D341Med (cell line): ENCODE results near the gene SRM.
"Not testable (repeated sequence)": the region's sequence is repeated elsewhere in the genome, so short reads cannot be mapped to it uniquely, and the experiment has no call there.

Source experiments
- DNase-seq: peaks from one replicate; pipeline ENCODE4 v3.0.0; 2012; ENCODE audit warnings: low spot score

Gene SRM

DNA sequence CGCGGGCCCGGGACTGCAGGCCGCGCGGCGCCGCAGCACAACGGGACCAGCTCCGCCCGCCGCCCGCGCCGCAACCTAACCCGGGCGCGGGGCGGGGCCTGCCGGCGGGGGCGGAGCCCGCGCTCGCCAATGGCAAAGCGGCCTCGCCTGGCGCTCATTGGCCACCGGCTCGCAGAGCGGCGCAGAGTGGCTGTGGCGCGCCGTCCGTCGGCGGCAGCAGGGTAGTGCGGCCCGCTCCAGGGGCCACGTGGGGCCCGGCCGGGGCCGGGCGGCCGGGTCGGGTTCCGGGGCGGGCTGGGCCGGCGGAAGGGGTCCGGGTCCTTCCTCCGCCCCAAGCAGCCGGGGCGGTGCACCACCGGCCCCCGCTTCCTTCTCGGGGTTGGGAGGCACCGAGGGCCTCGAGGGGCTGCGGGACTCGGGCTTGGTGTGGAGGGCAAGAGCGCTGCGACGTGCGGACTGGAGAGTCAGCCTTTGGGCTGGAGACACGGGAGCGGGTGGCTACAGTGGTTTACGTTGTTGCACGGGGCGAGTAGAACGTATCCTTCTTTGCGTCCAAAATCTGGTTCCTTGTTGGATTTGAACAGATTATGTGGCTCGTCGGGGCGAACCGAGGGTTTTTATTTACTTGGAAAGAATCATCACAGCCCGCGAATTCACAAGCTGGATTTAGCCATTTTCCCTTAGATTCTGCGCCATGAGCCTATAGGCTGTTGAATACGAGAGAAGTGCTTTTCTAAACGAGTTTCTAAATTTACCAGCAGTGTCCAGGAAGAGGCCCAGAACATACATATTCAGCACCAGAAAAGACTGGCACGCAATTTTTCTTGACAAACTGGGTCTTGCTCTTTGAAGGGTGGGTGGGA is at the start of gene SRM:
TSS of gene SRM (minus strand) at position 51 of the 863 bp plus-strand sequence. CDS start 75 bp downstream, outside the sequence.
- DNase-seq: peak; percentile 97

DNA sequence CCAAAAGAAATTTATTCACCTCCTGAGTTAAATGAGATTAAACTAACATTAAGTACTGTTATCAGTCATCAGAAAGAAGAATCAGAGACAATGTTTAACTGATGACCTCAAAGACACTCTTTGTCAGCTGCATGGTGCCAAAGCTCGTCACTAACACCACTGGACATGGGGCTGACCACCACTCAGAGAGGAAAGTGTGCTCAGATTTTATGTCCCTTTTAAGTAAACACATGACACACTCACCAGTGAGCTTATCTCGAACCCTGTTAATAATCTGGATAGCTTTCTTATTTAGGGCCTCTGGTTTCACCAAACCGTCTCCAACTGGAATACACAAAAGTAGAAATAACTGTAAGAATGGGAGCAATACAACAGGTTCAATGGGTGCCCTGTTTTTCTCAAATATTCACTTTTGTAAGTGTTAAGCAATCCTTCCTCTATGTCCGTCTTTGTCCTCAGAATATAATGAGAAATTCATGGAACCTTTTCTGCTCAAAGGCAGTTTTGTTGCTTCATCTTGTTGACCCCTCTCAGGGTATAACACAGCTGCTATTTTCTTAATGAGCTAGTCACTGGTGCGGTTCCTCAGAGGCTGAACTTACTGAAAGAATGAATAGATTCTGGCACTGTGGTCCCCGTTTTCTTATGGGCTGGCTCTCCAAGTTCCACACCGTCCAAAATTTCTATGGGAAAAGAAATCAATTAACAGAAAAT is 49.4 kb upstream of the SRM start:
- no peak for DNase-seq

DNA sequence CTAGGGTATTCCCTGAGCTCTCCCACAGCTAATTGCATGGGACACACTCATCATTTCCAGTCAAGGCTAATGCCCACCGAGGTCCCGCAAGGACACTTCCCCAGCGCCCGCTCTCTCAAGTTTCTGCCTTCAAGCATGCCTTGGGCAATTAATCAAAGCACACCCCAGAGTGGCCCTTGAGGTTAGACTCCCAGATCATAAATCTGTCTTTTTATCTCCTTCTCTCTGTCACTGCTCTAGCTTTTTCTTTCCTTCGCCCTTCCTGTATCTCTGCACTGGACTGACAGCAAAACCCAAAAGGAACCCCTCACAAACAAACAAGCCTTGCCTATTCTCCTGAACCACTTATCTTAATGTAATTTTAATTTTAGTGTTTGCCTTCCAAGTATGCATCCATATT is 47.8 kb upstream of the SRM start:
- DNase-seq: no peak

DNA sequence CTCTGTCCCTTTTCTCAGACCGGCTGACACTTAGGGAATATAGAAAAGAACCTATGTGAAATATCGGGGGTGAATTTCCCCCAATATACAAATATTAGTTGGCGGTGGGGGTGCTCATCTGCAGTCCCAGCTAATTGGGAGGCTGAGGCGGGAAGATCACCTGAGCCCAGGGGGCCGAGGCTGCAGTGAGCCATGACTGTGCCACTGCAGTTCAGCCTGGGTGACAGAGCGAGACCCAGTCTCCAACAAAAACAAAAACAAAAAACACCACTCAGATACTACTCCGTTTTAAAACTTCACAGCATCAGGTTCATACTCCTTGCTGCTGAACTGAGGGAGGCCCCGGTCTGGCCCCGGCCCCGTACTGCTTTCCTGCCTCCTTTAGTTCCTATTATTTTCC is 45.8 kb upstream of the SRM start:
- DNase-seq: no peak

DNA sequence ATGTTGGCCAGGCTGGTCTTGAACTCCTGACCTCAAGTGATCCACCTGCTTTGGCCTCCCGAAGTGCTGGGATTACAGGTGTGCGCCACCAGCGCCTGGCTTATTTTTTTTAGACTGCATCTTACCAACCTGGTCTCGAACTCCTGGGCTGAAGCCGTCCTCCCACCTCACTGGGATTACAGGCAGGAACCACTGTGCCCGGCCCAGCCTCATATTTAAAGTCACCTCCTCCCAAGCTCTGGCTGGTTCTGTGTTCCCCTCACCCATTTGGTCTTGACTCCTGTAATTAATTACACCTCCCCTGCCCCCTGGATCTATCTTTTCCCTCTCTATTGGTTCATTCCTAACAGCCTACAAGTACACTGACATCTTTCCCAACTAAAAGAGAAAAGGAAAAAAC is 41.5 kb upstream of the SRM start:
- no peak for DNase-seq

DNA sequence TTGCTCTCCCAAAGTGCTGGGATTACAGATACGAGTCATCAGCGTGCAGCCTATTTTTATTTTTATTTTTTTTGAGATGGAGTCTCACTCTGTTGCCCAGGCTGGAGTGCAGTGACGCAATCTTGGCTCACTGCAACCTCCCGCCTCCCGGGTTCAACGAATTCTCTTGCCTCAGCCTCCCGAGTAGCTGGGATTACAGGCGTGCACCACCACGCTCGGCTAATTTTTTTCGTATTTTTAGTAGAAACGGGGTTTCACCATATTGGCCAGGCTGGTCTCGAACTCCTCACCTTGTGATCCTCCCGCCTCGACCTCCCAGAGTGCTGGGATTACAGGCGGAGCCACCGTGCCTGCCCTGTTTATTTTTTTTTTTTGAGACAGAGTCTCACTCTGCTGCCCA is 41.0 kb upstream of the SRM start:
- not testable (repeated sequence) for DNase-seq

DNA sequence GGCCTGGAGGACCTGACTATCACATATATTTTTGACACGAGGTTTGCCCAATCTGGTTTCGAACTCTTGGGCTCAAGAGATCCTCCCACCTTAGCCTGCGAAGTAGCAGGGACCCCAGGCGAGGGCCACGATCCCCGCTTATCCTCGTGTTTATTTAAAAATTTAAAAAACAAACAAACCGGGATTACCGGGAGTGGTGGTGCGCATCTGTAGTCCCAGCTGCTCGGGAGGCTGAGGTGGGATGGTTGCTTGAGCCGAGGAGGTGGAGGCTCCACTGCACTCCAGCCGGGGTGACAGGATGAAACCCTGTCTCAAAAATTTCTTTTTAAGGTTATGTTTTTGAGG is 40.3 kb upstream of the SRM start:
- no peak for DNase-seq

DNA sequence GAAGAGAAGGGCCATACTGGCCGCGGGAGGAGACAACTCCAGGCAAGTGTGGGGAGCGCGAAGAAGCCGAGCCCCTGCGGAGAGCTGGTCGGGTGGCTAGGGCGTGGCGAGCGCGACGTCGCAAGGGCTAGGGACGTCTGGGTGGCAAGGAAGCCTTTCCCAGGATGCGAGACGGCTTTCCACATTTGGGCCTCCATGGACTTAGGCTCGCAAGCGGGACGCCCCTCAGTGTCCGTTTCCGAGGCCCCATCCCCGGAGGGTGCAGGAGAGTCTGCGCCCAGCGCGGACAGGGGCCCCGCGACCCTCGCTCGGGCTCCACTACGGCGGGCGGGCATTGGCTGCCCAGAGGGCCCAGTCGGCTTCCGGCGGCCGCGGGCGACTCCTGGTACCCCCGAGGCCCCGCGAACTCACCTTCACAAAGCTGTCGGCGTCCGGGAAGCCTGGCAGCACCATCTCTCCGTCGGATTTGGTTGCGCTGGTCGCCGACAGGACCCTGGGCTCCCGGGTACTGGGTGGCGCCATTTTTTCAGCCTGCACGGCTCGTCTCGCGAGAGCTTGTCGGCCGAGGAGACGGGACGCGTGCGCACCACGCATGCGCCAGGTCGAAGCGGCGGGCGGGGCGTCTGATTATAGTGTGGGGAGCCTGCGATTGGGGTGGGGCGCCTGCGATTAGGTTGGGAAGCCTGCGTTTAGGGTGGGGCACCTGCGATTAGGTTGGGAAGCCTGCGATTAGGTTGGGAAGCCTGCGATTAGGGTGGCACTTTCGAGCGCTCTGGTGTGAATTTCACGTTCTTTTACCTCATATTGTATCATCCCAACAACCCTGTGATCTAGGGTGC is 39.7 kb upstream of the SRM start, which contains the start of gene EXOSC10:
TSS of gene EXOSC10 (minus strand) at position 560 of the 839 bp plus-strand sequence. CDS start at position 522, 38 bp downstream.
- peak; percentile 98 for DNase-seq

DNA sequence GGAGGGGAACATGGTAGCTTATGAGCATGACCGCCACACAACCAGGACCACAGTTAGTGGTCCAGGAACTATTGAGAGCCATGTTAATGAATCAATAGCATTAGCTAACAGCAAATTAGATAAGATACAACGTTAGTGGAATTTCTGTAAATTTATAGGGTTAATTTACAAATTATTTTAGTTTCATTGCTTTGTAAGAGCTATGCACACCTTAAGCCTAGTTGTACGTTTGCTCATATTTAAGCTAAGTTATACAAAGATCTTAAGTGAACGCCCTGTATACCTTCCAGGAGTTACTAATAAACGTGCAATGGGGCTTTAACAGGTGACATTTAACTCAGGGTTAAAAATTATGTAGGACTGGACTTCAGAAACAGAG is 39.1 kb upstream of the SRM start:
- DNase-seq: no peak

DNA sequence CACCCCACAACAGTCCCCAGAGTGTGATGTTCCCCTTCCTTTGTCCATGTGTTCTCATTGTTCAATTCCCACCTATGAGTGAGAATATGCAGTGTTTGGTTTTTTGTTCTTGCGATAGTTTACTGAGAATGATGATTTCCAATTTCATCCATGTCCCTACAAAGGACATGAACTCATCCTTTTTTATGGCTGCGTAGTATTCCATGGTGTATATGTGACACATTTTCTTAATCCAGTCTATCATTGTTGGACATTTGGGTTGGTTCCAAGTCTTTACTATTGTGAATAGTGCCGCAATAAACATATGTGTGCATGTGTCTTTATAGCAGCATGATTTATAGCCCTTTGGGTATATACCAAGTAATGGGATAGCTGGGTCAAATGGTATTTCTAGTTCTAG is 24.0 kb upstream of the SRM start:
- DNase-seq: not testable (repeated sequence)

DNA sequence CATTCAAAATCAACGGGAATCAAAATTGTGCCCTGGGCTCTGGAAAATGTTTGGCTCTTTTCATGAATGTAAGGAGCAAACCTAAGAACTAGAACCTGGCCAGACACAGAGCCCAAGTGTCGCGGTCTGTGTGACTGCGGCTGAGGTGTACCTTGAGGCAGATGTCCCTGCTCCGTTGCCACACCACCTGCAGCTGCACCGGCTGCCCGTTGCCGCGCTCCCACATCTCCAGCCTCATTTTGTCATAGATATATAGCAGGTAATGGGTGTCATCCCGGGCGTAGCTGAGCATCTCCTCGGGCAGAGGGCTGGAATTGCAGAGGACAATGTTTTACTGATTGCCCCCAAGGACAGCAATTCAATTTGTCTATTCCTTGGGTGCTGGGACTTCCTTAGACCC is 21.1 kb upstream of the SRM start:
- no peak for DNase-seq

DNA sequence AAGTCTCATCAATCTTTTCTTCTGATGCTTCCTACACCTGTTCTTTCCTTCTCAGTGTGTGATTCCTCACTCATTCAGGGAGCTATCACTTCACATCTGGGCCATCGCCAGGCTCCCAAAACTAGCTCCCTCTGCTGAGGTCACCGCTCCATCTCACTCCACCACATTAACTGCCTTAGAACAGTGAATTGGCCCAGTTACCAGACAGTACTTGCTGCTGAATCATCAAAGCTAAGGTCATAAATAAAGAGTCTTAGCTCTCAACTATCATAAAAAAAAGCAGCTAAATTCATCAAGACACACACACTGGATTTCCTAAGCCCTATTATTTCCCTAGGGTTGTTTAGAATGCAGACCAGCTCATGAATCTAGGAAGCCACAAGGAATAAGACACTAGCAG is 18.8 kb upstream of the SRM start:
- DNase-seq: no peak

DNA sequence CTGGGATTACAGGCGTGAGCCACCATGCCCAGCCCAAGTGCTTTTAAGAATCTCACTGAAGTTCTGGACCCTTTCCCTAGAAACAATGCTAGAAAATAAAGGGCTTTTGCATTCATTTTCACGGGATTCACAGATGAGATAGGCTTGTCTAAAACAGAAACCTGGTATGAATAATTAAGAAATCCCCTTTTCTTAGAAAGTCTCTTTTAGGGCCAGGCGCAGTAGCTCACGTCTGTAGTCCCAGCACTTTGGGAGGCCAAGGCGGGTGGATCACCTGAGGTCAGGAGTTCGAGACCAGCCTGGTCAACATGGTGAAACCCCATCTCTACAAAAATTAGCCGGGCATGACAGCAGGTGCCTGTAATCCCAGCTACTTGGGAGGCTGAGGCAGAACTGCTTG is 13.6 kb upstream of the SRM start:
- not testable (repeated sequence) for DNase-seq

DNA sequence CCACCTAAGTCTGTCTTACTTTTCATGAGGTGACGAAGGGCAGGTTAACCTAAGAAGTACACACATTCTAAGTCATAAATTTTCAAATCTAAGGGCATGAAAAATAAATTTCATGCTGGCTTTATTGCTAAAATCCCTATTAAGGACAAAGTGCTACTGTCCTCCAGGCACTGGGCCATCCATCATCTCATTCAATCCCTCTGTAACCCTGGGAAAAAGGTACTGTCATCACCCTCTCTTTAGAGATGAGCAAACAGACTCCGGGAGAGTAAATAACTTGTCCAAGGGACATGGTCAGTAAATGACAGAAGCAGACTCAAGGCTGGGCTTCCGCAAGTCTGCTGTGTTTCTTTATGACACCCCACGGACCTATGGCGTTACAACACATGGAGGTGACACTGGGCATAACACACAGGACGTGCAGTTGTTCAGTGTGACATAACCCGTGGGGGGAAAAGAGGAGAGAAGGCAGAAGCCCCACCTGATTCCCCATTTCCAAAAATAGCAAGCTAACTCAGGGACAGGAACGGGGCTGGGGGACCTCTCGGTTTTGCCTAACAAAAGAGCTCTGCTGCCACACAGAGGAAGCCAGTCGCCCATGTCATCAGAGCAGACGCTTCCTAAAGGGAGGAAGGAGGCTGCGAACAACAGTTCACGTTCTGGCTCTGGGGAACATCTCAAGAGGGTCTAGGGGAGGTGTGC is 12.5 kb upstream of the SRM start:
- no peak for DNase-seq

DNA sequence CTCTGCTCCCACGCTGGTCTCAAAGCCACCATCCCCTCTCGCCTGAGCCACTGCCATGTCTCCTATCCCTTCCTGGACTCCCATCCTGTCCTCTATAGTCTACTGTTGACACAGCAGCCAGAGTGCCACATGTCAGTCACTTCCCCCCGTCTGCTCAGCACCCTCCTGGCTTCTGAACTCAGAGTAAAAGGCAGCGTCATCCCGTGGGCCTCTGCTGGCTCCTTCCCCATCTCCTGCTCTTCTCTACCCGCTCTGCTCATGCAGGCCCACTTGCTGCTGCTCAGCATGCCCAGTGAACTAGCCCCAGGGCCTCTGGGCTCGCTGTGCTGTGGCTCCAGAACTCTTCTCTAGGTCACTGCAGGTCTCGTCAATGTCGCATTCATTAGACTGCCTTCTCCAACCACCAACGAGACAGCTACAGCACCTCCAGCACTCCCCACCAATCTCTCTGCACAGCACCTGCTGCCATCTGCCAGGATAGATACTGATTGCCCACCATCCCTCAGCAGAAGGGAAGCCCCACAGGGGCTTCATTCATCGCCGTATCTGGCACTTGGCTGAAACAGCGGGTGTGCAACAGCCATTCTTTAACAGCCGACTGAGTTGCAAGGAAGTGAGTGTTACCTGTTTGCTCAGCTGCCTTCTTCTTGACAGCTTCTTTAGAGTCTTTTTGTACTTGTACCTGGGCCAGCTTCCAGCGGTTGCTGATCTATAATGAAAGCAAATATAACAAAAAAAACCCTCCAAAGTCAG is 11.8 kb upstream of the SRM start:
- DNase-seq: no peak

DNA sequence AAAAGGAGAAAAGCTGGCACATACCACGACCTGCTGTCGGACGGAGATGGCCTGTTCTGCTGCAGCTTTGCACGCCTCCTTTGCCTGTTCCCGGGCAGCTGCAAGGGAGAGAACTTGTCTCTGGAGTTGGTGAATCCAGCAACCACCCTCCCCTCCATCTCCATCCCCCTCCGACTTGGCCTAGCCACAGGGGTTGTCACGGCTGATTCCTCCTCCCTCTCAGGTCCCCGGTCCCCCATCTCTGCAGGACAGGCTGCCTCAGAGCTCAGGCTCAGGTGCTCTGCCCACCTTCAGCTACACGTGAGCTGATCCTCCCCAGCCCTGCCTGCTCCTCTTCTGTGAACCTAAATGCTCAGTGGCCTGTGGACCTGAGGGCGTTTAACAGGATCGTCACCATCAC is 11.1 kb upstream of the SRM start:
- no peak for DNase-seq

DNA sequence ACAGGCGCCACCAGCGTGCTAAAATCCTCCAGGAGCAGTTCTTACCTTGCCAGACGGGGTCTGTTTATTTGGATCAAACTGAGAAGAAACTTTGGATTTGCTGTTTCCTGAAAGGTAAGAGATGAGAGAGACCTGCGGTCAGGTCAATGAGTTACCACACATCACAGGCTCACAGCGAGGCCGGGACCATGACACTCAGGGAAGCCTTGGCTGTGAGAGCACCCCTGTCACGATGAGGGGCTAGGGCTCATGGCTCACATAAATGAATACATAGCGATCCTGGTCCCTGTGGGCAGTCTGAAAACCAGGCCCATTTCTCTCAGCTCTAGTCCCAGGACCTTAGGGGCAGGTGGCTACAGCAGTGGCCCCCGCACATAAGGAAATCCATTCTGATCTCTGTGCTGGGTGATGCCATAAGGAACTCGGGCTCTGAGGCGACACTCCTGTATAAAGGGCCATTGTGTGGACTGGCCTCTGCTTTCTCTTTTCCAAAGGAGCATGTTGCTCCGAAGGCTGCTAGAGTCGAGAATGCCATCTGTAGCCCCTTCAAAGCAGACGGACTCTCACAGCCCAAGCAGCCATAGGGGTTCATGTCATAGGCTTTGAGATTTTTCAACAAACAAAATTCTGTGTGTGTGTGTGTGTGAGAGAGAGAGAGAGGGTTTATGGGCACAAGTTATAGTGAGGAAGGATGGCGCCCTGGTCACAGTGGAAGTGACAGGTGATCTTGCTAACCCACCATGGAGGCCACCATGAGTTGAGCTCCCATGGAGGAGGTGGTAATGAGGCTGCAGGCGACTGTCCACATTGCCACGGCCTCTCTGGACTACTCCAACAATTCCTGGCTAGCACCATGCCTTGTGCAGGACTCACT is 9.0 kb upstream of the SRM start:
- no peak for DNase-seq

DNA sequence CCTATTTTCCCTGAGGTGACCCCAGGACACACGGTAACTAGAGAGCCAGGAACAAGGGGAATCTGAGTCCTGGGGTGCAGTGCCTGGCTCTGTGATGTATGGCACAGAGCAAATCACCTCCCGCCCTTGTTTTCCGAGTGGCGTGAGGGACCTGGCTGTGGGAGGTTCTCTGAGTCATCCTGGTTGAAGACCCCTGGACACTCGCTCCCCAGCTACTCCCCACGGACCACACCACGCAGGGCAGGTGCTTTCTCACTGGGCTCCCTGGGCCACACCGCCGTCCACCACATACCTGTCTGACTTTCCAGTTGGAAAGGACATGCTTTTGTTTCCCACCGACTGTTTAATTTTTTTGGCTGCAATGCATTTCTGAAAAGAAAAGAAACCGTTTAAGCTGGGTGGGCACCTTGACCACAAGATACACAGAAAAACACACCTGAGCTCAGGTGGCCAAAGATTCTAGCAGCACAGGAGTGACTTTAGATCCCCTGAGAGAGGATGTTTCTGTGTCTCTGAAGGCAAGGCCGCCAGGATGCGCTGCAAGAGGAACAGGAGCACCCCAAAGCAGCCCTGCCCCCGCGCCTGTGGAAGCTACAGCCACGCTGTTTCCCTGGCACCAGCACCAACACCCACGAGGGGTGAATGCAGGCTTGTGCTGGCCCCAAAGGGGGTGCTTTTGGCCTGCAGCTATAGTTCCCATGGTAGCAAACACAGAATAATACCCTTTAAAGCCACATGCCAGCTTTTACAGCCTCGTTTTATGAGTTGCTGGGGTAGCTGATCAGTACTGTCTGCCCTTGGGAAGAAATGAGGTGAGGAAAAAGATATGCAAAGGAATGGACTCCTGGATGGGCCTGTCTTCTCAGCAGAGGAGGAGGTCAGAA is 8.1 kb upstream of the SRM start:
- no peak for DNase-seq

DNA sequence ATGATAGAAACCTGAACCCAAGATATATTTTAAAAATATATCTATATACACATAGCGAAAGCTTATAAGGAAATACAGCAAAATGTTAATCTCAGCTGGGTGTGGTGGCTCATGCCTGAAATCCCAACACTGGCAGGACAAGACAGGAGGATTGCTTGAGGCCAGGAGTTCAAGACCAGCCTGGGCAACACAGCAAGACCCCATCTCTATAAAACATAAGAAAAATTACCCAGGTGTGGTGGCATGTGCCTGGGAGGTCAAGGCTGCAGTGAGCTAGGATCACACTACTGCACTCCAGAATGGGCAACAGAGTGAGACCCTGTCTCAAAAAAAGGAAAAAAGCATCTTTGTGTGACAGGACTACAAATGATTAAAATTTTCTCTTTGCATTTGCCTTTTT is 6.0 kb upstream of the SRM start:
- DNase-seq: no peak
